ENCODE results near the gene RFPL3.

The RFPL3 gene

DNA sequence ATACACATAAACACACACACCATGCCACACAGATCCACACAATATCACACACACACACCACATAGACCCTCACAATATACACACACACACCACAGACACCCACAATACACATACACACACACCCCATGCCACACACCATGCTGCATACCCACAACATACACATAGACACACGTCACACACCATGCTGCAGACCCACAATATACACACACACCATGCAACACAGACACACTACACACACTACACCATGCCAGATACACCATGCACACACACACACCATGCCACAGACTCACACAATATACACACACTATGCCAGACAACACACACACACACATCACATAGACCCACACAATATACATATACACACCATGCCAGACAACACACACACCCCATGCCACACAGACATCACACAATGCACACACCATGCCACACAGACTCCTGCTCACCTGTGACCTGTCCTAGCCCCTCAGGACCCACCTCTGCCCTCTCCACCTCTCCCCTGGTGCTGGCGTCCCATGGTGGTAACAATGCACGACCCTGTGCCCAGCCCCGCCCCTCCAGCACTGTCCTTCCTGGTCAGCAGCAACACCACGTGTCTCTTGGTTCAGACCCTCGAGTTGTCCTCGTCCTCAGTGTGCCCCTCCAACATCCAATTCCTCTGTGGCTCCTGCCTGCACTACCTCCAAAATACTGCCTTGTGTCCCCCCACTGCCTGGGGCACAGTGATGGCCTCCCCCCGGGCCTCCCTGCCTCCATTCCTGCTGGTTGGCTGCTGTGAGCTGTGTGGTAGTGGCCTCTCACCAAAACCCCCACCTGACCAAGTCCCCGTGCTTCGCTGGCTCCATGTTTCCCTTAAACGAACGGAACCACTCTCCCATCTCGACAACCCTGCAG lies 23.7 kb upstream of the RFPL3 start:
- no peak overlapping the region for H3K4me3 ChIP-seq (ENCODE audit: low read depth, low read length)
- no peaks in the 10 kb centered on the region for H3K9me3 ChIP-seq (ENCODE audit: control insufficient read depth, insufficient read depth, low read depth, low read length)
- CTCF ChIA-PET = no interaction called here
- H3K4me1 ChIP-seq (ENCODE audit: control insufficient read depth, insufficient read depth, low read length) = no peaks in the 10 kb centered on the region
- TF ChIP-seq, protein P1, sequence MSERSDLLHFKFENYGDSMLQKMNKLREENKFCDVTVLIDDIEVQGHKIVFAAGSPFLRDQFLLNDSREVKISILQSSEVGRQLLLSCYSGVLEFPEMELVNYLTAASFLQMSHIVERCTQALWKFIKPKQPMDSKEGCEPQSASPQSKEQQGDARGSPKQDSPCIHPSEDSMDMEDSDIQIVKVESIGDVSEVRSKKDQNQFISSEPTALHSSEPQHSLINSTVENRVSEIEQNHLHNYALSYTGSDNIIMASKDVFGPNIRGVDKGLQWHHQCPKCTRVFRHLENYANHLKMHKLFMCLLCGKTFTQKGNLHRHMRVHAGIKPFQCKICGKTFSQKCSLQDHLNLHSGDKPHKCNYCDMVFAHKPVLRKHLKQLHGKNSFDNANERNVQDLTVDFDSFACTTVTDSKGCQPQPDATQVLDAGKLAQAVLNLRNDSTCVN (tag by site-specific recombination; optimal IDR thresholded peaks at IDR 0.05) = peak; percentile 11
- TF ChIP-seq ZNF148 (tag by site-specific recombination; IDR thresholded peaks at IDR 0.05; ENCODE audit: borderline replicate concordance) (peak; percentile 14; the same call in 1 of the 2 replicates), ZNF311 (tag by site-specific recombination; IDR thresholded peaks at IDR 0.05; ENCODE audit: borderline replicate concordance) (0 out of 2 replicates have a peak, but pooled peaks have one; percentile 35), ZSCAN4 (tag by site-specific recombination; IDR thresholded peaks at IDR 0.05) (no peak)
- POLR2A ChIA-PET = no interaction called here
- H3K27ac ChIP-seq (ENCODE audit: extremely low read depth, low read depth, low read length) = no peak overlapping the region
- no peaks in the 10 kb centered on the region for H3K36me3 ChIP-seq (ENCODE audit: control insufficient read depth in 2 of 2, insufficient read depth in 1 of 2, low read length in 2 of 2)

- POLR2A ChIA-PET = no interaction called here
- Histone ChIP-seq H3K36me3 (ENCODE audit: control insufficient read depth in 2 of 2, insufficient read depth in 1 of 2, low read length in 2 of 2) (no peaks in the 10 kb centered on the region), H3K4me3 (ENCODE audit: low read depth, low read length) (no peak overlapping the region), H3K4me1 (ENCODE audit: control insufficient read depth, insufficient read depth, low read length) (no peaks in the 10 kb centered on the region), H3K9me3 (ENCODE audit: control insufficient read depth, insufficient read depth, low read depth, low read length) (no peaks in the 10 kb centered on the region), H3K27ac (ENCODE audit: extremely low read depth, low read depth, low read length) (no peak overlapping the region)
- TF ChIP-seq GFI1B (tag by site-specific recombination; IDR thresholded peaks at IDR 0.05) = no peak
- TF ChIP-seq ZNF837 (tag by site-specific recombination; IDR thresholded peaks at IDR 0.05) = no peak
- no peak for TF ChIP-seq ZNF169 (tag by site-specific recombination; IDR thresholded peaks at IDR 0.05)
- TF ChIP-seq ZNF274 (IDR thresholded peaks at IDR 0.05; ENCODE audit: low read length) = no peak
- no peak for TF ChIP-seq ZNF274 (tag by site-specific recombination; IDR thresholded peaks at IDR 0.05; ENCODE audit: borderline replicate concordance)
- no peak for TF ChIP-seq ZNF114 (tag by site-specific recombination; IDR thresholded peaks at IDR 0.05)
- no peak for TF ChIP-seq ZNF555 (tag by site-specific recombination; conservative IDR thresholded peaks at IDR 0.05)
- TF ChIP-seq ZFP3 (tag by site-specific recombination; IDR thresholded peaks at IDR 0.05; ENCODE audit: low read depth) = no peak
- TF ChIP-seq PRDM1 (tag by site-specific recombination; IDR thresholded peaks at IDR 0.05) = no peak
- no peak for TF ChIP-seq ZFHX2 (tag by site-specific recombination; conservative IDR thresholded peaks at IDR 0.05)
- TF ChIP-seq ZBTB17 (tag by site-specific recombination; IDR thresholded peaks at IDR 0.05) = no peak
- no peak for TF ChIP-seq ZNF510 (tag by site-specific recombination; IDR thresholded peaks at IDR 0.05; ENCODE audit: insufficient replicate concordance)
- TF ChIP-seq, protein P2, sequence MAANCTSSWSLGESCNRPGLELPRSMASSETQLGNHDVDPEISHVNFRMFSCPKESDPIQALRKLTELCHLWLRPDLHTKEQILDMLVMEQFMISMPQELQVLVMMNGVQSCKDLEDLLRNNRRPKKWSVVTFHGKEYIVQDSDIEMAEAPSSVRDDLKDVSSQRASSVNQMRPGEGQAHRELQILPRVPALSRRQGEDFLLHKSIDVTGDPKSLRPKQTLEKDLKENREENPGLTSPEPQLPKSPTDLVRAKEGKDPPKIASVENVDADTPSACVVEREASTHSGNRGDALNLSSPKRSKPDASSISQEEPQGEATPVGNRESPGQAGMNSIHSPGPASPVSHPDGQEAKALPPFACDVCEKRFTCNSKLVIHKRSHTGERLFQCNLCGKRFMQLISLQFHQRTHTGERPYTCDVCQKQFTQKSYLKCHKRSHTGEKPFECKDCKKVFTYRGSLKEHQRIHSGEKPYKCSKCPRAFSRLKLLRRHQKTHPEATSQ (tag by site-specific recombination; IDR thresholded peaks at IDR 0.05) = no peak
- TF ChIP-seq ZNF529 (tag by site-specific recombination; IDR thresholded peaks at IDR 0.05; ENCODE audit: insufficient replicate concordance) = no peak
- no peak for TF ChIP-seq BCL11B (tag by site-specific recombination; IDR thresholded peaks at IDR 0.05; ENCODE audit: low read depth)
- CTCF ChIA-PET = interaction anchor here (0.9 kb wide), 1 partner anchor 69 kb away, joined by 4 read pairs; no protein-coding TSS in a partner anchor
Measured at GRCh38 chr22:32334660-32335365, 22.9 kb upstream of the RFPL3 start.
